Fibroblast of the aortic adventitia (primary cell): ENCODE data around the gene ZNF414. TPM values are rescaled to one million over a fixed set of nuclear protein-coding genes. Genes with fewer than 3 reads are reported as not detected.

Experiments used
- DNase-seq: peaks from one replicate; pipeline ENCODE4 v3.0.0-alpha.2; 2010; ENCODE audit warnings: low read depth
- H3K4me3 ChIP-seq: 2 replicates; pipeline ENCODE4 v1.5.1; 2011; ENCODE audit warnings: low read depth, mild to moderate bottlenecking, control low read depth, low read length, moderate library complexity
- total RNA-seq: library from RNA; depleted of rRNA; stranded (reverse); fragments of >200 nt; gene quantifications from 2 replicates; pipeline ENCODE4 v1.2.3, GENCODE V29; 2012; ENCODE audit warnings: low replicate concordance
- TF ChIP-seq, protein P1 (sequence below): IDR thresholded peaks from 2 replicates; pipeline ENCODE4 v1.5.1; 2011; ENCODE audit warnings: mild to moderate bottlenecking, low read length, control low read depth, inconsistent platforms; ENCODE audit not compliant: insufficient read depth

ZNF414 gene
- total RNA-seq, 1 donor = 6.4 TPM

DNA sequence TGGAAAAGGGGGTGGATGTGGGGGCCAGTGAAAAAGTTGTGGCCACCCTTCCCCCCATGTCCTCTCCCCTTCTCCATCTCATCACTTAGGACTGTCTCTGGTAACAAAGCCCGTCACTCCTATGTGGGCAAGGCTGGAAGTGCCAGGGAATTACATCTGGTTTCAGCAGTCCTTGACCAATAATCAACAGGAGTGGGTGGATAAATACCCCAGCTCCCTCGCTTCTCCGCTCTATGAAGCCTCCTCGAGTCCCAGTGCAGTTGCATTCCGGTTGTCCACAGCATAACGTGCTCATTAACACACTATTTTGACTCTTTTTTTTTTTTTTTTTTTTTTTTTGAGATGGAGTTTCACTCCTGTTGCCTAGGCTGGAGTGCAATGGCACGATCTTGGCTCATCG lies 31.8 kb upstream of the ZNF414 start:
- TF ChIP-seq, protein P1, sequence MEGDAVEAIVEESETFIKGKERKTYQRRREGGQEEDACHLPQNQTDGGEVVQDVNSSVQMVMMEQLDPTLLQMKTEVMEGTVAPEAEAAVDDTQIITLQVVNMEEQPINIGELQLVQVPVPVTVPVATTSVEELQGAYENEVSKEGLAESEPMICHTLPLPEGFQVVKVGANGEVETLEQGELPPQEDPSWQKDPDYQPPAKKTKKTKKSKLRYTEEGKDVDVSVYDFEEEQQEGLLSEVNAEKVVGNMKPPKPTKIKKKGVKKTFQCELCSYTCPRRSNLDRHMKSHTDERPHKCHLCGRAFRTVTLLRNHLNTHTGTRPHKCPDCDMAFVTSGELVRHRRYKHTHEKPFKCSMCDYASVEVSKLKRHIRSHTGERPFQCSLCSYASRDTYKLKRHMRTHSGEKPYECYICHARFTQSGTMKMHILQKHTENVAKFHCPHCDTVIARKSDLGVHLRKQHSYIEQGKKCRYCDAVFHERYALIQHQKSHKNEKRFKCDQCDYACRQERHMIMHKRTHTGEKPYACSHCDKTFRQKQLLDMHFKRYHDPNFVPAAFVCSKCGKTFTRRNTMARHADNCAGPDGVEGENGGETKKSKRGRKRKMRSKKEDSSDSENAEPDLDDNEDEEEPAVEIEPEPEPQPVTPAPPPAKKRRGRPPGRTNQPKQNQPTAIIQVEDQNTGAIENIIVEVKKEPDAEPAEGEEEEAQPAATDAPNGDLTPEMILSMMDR = no peak
- no peak overlapping the region for H3K4me3 ChIP-seq
- no peak for DNase-seq

DNA sequence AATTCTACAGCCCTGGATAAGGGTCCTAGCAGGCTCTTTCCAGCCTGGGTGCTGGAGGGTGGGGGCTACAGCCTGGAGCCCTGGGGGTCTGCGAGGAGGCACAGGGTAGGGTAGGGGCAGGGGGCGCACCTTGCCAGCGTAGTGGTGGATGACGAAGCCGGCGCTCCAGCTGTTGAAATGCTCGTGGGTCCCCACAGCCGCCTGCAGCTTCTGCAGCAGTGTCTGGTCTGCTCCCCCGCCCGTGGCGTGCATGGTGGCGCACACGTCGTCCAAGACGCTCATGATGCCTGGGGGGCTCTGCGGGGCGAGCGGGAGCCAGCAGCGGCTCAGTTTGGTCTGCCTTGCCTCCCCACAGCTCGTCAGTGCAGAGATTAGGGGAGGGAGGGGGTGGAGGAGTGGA lies 30.2 kb upstream of the ZNF414 start:
- TF ChIP-seq, protein P1 = no peak
- H3K4me3 ChIP-seq = no peak overlapping the region
- DNase-seq = no peak

DNA sequence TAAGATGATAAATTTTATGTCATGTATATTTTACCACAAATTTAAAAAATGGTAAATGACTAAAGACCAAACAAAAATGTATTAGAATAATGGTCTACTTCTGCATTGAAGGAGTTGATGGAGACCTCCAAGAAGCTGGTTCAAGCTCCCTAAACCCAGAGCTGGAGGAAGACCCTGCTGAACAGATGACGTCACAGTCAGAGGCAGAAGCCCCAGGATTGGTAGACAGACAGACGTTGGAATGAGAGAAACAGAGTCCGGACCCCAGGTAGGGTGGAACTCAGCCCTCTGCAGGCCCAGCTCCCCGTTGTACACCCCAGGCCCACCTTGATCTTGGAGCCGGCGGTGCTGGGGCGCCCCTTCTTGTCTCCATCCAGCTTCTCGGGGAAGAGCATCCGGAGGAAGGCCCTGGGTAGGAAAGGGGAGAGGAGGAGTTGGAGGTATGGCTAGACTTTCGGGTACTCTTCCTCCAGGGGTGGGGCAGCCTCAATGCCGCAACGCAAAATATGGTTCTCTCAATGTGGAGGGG lies 25.7 kb upstream of the ZNF414 start:
- no peak overlapping the region for H3K4me3 ChIP-seq
- TF ChIP-seq, protein P1 = no peak
- DNase-seq = no peak

DNA sequence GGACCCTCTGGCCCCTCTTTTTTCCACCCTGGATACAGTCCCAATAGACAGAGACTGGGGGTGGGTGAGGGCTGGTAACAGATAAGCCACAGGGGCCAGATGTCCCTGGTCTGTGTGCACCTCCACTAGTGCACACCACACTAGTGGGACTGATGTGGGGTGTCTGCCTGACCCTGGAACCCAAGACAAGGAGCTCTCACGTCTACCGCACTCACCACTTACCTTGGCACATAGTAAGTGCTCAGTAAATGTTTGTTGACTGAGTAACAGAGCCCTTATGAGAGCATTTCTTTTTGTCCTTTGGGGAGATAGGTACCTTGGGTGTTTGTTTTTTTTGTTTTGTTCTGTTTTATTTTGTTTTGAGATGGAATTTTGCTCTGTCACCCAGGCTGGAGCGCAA lies 23.1 kb upstream of the ZNF414 start:
- DNase-seq = no peak
- no peak overlapping the region for H3K4me3 ChIP-seq
- TF ChIP-seq, protein P1 = no peak

DNA sequence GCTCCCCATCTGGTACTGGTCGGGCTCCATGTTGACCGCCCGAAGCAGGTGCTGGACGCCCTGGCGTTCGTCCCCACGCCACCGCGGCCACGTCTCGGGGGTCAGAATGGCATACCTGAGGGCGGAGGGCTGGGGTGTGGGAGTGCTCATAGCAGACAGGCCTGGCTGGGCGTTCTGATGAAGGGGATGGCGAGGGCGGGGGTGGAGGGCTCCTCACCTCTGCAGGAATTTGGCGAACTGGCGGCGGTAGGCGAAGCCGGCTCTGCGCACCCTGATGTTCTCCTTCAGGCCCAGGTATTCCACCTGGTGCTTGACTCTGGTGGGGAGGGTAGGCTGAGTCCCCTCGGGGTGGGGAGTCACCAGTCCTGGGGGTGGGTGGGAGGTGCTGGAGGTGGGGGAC lies 22.3 kb upstream of the ZNF414 start:
- no peak for DNase-seq
- H3K4me3 ChIP-seq = no peak overlapping the region
- TF ChIP-seq, protein P1 = no peak

DNA sequence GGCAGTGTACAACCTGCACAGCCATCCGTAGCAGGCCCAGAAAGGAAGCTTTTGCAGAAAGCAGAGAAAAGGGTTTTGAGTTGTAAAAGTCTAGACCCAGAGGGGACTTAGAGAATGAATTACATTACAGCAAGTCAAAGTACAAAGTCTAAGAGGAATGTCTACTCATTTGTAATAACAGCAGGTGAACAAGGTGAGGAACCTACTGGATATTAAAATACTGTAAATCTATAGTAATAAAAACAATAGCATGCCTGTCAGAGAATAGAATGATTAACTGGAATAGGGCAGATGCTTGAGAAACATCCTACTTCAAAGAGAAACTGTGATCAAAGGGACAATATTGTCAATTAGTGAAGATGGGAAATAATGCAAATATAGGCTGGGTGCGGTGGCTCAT lies 18.3 kb upstream of the ZNF414 start:
- DNase-seq = no peak
- TF ChIP-seq, protein P1 = no peak
- H3K4me3 ChIP-seq = no peak overlapping the region

DNA sequence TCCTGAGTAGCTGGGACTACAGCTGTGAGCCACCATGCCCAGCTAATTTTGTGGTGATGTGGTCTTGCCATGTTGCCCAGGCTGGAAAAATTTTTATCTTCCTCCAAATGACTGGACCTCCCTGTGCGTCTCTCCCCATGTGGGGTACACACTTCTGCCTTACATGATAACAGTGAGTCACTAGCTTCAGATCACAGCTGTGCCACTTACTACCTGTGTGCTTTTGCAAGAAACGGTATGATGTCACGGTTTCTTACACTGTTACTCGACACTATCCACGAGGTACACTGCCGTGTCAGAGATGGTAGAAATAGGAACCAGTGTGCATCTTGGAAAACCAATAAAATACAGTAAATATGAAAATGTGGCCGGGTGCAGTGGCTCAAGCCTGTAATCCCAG lies 17.5 kb upstream of the ZNF414 start:
- TF ChIP-seq, protein P1 = no peak
- DNase-seq = no peak

More for the DNA sequence above, 17.5 kb upstream of the ZNF414 start:
- no peak overlapping the region for H3K4me3 ChIP-seq
